Neural progenitor cell (in vitro differentiated cells): ENCODE results near the gene TAX1BP1.

Experiments used
- CTCF ChIP-seq: fragments of 200-600 bp; sonication (generic); IDR thresholded peaks from 2 replicates; pipeline ENCODE4 v1.5.1; 2017; ENCODE audit warnings: antibody characterized with exemption, mild to moderate bottlenecking
- EZH2 ChIP-seq: fragments of 200-600 bp; sonication (generic); IDR thresholded peaks from 2 replicates; pipeline ENCODE4 v1.6.1; 2017; ENCODE audit warnings: antibody characterized with exemption, mild to moderate bottlenecking, moderate library complexity
- EZH2phosphoT487 ChIP-seq: fragments of 200-600 bp; sonication (generic); IDR thresholded peaks from 2 replicates; pipeline ENCODE4 v1.6.1; 2017; ENCODE audit warnings: antibody characterized with exemption

DNA sequence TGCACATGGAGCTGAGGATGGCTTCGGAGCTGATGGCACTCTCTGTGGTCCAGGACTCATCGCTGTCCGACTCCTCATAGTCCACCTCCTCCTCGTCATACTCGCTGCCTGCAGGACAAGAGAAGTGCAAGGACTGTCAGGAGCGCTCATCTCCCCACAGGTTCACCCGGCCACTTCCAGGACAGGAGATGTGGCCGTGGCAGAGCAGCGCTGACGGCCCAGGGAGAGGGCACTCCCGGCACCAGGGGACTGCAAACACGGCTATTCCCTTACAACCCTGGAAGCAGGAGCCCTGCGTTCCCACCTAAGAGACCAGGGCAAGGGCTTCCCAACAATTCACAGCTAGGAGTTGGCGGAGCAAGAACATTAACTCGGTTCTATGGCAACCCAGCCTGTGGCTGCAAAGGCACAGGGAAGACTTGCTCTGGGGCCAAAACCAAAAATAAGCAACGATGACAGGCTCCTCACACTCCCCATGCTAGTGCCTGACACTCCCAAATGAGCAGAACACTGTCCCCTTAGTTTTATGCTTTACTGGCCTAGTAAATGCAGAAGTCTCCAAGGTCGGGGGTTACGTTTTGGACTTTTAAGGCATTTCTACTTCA, 100.9 kb downstream of the TAX1BP1 start:
- TF ChIP-seq CTCF (no peak), EZH2phosphoT487 (no peak), EZH2 (no peak)
